Neural cell (in vitro differentiated cells): ENCODE measurements around the gene DDA1. TPM values are rescaled to one million over a fixed set of nuclear protein-coding genes. Genes with fewer than 3 reads are reported as not detected.

Experiments used
- H2AFZ ChIP-seq: fragments of 200-600, 300-800 bp; sonication (generic), shearing (Covaris generic); 2 replicates; pipeline ENCODE4 v1.6.0; 2014; ENCODE audit warnings: low read depth, mild to moderate bottlenecking, antibody characterized with exemption, low read length, moderate library complexity
- H3F3A ChIP-seq: fragments of 200-600 bp; shearing (Covaris generic); 2 replicates; pipeline ENCODE4 v1.6.1; 2016; ENCODE audit warnings: mild to moderate bottlenecking, moderate library complexity, mixed read lengths, antibody characterized with exemption, low read length; ENCODE audit not compliant: insufficient read depth, poor library complexity, severe bottlenecking
- H3K27ac ChIP-seq: fragments of 200-600, 300-800 bp; sonication (generic), shearing (Covaris generic); 2 replicates; pipeline ENCODE4 v1.5.1; 2014; ENCODE audit warnings: mild to moderate bottlenecking, low read length, moderate library complexity
- H3K27me3 ChIP-seq: fragments of 300-800, 200-600 bp; sonication (generic), shearing (Covaris generic); 2 replicates; pipeline ENCODE4 v1.6.0; 2014; ENCODE audit warnings: mild to moderate bottlenecking, low read depth, low read length, moderate library complexity; ENCODE audit not compliant: insufficient read depth
- H3K36me3 ChIP-seq: fragments of 300-800, 200-600 bp; sonication (generic), shearing (Covaris generic); 2 replicates; pipeline ENCODE4 v1.5.1; 2014; ENCODE audit warnings: mild to moderate bottlenecking, antibody characterized with exemption, low read length, moderate library complexity; ENCODE audit not compliant: insufficient read depth
- H3K4me2 ChIP-seq: fragments of 300-800, 200-600 bp; sonication (generic), shearing (Covaris generic); 2 replicates; pipeline ENCODE4 v1.6.0; 2014; ENCODE audit warnings: mild to moderate bottlenecking, low read length
- H3K4me3 ChIP-seq: fragments of 300-800, 200-600 bp; sonication (generic), shearing (Covaris generic); 2 replicates; pipeline ENCODE4 v1.5.1; 2014; ENCODE audit warnings: mild to moderate bottlenecking, low read length, moderate library complexity
- H3K79me2 ChIP-seq: fragments of 200-600 bp; shearing (Covaris generic); replicated peaks from 2 replicates; pipeline ENCODE4 v1.6.0; 2014; ENCODE audit warnings: mild to moderate bottlenecking, low read length, moderate library complexity; ENCODE audit not compliant: insufficient read depth
- H3K9ac ChIP-seq: fragments of 300-800, 200-600 bp; sonication (generic), shearing (Covaris generic); 2 replicates; pipeline ENCODE4 v1.6.1; 2016; ENCODE audit warnings: mild to moderate bottlenecking, low read length, mixed read lengths
- H3K9me2 ChIP-seq: fragments of 200-600 bp; shearing (Covaris generic); 2 replicates; pipeline ENCODE4 v1.6.1; 2016; ENCODE audit warnings: mild to moderate bottlenecking, low read length, mixed read lengths; ENCODE audit not compliant: insufficient read depth
- H3K9me3 ChIP-seq: fragments of 200-600, 300-800 bp; sonication (generic), shearing (Covaris generic); 2 replicates; pipeline ENCODE4 v1.6.1; 2016; ENCODE audit warnings: mild to moderate bottlenecking, mixed run types, low read length, moderate library complexity, mixed read lengths
- H4K20me1 ChIP-seq: fragments of 200-600 bp; shearing (Covaris generic); 2 replicates; pipeline ENCODE4 v1.6.1; 2016; ENCODE audit warnings: mild to moderate bottlenecking, mixed run types; ENCODE audit not compliant: insufficient read depth
- EP300 ChIP-seq: fragments of 450-650 bp; conservative IDR thresholded peaks from 2 replicates; pipeline ENCODE4 v1.6.1; 2014; ENCODE audit warnings: antibody characterized with exemption, mild to moderate bottlenecking, moderate library complexity; ENCODE audit not compliant: poor library complexity, severe bottlenecking
- EZH2 ChIP-seq: fragments of 200-600, 300-800 bp; shearing (Covaris generic), sonication (generic); IDR thresholded peaks from 2 replicates; pipeline ENCODE4 v1.6.1; 2014; ENCODE audit warnings: antibody characterized with exemption, low read length, borderline replicate concordance, mild to moderate bottlenecking; ENCODE audit not compliant: insufficient read depth, poor library complexity, severe bottlenecking
- MXI1 ChIP-seq: fragments of 450-650 bp; conservative IDR thresholded peaks from 2 replicates; pipeline ENCODE4 v1.6.1; 2014; ENCODE audit warnings: antibody characterized with exemption, mild to moderate bottlenecking; ENCODE audit not compliant: poor library complexity, severe bottlenecking
- POLR2AphosphoS5 ChIP-seq: IDR thresholded peaks from 2 replicates; pipeline ENCODE4 v1.6.1; 2012
- RAD21 ChIP-seq: fragments of 450-650 bp; conservative IDR thresholded peaks from 2 replicates; pipeline ENCODE4 v1.6.1; 2014; ENCODE audit warnings: antibody characterized with exemption, mild to moderate bottlenecking, moderate library complexity
- SMC3 ChIP-seq: fragments of 450-650 bp; conservative IDR thresholded peaks from 2 replicates; pipeline ENCODE4 v1.6.1; 2014; ENCODE audit warnings: antibody characterized with exemption, mild to moderate bottlenecking, moderate library complexity; ENCODE audit not compliant: poor library complexity
- TAF1 ChIP-seq: IDR thresholded peaks from 2 replicates; pipeline ENCODE4 v1.6.1; 2012; ENCODE audit warnings: low read depth
- polyA plus RNA-seq: library from polyadenylated mRNA; depleted of rRNA; stranded (reverse); fragments of >200 nt; gene quantifications from 2 replicates; pipeline ENCODE4 v1.2.3, GENCODE V29; 2014
- TF ChIP-seq, protein P1 (sequence below): fragments of 450-650 bp; IDR thresholded peaks from 2 replicates; pipeline ENCODE4 v1.5.1; 2014; ENCODE audit warnings: antibody characterized with exemption, mild to moderate bottlenecking, moderate library complexity; ENCODE audit not compliant: poor library complexity, severe bottlenecking
- TF ChIP-seq, protein P2 (sequence below): IDR thresholded peaks from 2 replicates; pipeline ENCODE4 v1.6.1; 2012; ENCODE audit warnings: borderline replicate concordance

DDA1 gene
- polyA plus RNA-seq, 1 donor from 2014 or later = 25.4 TPM

DNA sequence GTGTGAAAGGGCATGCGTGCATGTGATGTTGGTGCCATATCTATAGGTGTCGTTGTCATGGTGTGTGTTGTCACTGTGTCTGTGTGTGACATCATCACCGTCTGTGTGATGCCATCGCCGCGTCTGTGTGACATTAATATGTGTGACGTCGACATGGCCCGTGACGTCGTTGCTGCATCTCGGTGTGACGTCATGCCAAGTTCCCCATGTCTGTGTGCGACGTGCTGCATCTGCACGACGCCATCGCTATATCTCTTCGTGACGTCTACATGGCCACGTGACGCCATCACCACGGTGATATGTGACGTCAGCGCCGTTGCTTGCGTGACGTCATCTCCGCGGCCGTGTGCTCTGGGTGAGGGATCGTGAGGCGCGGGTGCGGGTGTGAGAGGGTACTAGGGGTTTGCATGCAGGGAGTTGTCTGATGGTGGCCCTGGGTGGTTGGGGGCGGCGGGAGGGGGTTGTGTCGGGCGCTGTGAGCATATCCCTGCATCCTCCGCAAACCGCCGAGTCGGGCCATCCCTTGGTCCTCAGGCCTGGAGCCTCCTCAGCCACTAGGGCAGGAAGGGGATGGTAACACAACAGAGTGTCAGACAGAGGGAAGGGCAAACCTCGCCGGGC is 42.6 kb downstream of the DDA1 start:
- H4K20me1 ChIP-seq = no peaks in the 10 kb centered on the region
- H3F3A ChIP-seq = no peaks in the 10 kb centered on the region
- no peak overlapping the region for H3K4me2 ChIP-seq
- no peaks in the 10 kb centered on the region for H3K36me3 ChIP-seq
- no peak overlapping the region for H3K9ac ChIP-seq
- TF ChIP-seq EZH2 (no peak), SMC3 (no peak), MXI1 (no peak), RAD21 (no peak), POLR2AphosphoS5 (no peak), TAF1 (no peak), EP300 (no peak)
- TF ChIP-seq, protein P1, sequence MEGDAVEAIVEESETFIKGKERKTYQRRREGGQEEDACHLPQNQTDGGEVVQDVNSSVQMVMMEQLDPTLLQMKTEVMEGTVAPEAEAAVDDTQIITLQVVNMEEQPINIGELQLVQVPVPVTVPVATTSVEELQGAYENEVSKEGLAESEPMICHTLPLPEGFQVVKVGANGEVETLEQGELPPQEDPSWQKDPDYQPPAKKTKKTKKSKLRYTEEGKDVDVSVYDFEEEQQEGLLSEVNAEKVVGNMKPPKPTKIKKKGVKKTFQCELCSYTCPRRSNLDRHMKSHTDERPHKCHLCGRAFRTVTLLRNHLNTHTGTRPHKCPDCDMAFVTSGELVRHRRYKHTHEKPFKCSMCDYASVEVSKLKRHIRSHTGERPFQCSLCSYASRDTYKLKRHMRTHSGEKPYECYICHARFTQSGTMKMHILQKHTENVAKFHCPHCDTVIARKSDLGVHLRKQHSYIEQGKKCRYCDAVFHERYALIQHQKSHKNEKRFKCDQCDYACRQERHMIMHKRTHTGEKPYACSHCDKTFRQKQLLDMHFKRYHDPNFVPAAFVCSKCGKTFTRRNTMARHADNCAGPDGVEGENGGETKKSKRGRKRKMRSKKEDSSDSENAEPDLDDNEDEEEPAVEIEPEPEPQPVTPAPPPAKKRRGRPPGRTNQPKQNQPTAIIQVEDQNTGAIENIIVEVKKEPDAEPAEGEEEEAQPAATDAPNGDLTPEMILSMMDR = no peak
- TF ChIP-seq, protein P2, sequence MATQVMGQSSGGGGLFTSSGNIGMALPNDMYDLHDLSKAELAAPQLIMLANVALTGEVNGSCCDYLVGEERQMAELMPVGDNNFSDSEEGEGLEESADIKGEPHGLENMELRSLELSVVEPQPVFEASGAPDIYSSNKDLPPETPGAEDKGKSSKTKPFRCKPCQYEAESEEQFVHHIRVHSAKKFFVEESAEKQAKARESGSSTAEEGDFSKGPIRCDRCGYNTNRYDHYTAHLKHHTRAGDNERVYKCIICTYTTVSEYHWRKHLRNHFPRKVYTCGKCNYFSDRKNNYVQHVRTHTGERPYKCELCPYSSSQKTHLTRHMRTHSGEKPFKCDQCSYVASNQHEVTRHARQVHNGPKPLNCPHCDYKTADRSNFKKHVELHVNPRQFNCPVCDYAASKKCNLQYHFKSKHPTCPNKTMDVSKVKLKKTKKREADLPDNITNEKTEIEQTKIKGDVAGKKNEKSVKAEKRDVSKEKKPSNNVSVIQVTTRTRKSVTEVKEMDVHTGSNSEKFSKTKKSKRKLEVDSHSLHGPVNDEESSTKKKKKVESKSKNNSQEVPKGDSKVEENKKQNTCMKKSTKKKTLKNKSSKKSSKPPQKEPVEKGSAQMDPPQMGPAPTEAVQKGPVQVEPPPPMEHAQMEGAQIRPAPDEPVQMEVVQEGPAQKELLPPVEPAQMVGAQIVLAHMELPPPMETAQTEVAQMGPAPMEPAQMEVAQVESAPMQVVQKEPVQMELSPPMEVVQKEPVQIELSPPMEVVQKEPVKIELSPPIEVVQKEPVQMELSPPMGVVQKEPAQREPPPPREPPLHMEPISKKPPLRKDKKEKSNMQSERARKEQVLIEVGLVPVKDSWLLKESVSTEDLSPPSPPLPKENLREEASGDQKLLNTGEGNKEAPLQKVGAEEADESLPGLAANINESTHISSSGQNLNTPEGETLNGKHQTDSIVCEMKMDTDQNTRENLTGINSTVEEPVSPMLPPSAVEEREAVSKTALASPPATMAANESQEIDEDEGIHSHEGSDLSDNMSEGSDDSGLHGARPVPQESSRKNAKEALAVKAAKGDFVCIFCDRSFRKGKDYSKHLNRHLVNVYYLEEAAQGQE = no peak
- no peak overlapping the region for H2AFZ ChIP-seq
- H3K9me3 ChIP-seq = no peaks in the 10 kb centered on the region
- no peaks in the 10 kb centered on the region for H3K9me2 ChIP-seq
- no peak overlapping the region for H3K27ac ChIP-seq
- no peaks in the 10 kb centered on the region for H3K27me3 ChIP-seq
- no peaks in the 10 kb centered on the region for H3K79me2 ChIP-seq
- no peak overlapping the region for H3K4me3 ChIP-seq

- no peak overlapping the region for H3K27ac ChIP-seq
- H3K4me2 ChIP-seq = no peak overlapping the region
- no peak overlapping the region for H2AFZ ChIP-seq
- H3K9me3 ChIP-seq = no peaks in the 10 kb centered on the region
- no peaks in the 10 kb centered on the region for H3K27me3 ChIP-seq
- no peaks in the 10 kb centered on the region for H3K9me2 ChIP-seq
- no peaks in the 10 kb centered on the region for H3F3A ChIP-seq
- no peaks in the 10 kb centered on the region for H3K79me2 ChIP-seq
- TF ChIP-seq POLR2AphosphoS5 (no peak), EZH2 (no peak), MXI1 (no peak), TAF1 (no peak), SMC3 (no peak), RAD21 (no peak)
- TF ChIP-seq, protein P2 = no peak
- H3K9ac ChIP-seq = no peak overlapping the region
- no peak overlapping the region for H3K4me3 ChIP-seq
- no peaks in the 10 kb centered on the region for H3K36me3 ChIP-seq
- no peaks in the 10 kb centered on the region for H4K20me1 ChIP-seq
These were observed 43.4 kb downstream of the DDA1 start for GRCh38 chr19:17352608-17353280.
